CD4-positive, alpha-beta T cell treated with Interleukin-12 subunit alpha and Interleukin-12 subunit beta, for 1 hour (primary cell): ENCODE measurements around the gene FPR2.

Experiments
- DNase-seq: peaks from one replicate; pipeline ENCODE4 v3.0.0-alpha.2; 2020

The FPR2 gene

GRCh38 chr19:51807925-51808324 lies 46.9 kb downstream of the FPR2 start:
- DNase-seq: no peak

GRCh38 chr19:51808333-51808986 lies 47.5 kb downstream of the FPR2 start:
- no peak for DNase-seq

- no peak for DNase-seq
Observed at GRCh38 chr19:51809787-51810186, 48.8 kb downstream of the FPR2 start.

- DNase-seq: no peak
Observed at GRCh38 chr19:51810223-51810622, 49.2 kb downstream of the FPR2 start.

GRCh38 chr19:51811344-51811743 lies 50.4 kb downstream of the FPR2 start:
- DNase-seq: peak; percentile 26

GRCh38 chr19:51815043-51815442 lies 54.1 kb downstream of the FPR2 start:
- DNase-seq: no peak

GRCh38 chr19:51816711-51817110 lies 55.7 kb downstream of the FPR2 start:
- DNase-seq: no peak

GRCh38 chr19:51820011-51820410 lies 59.0 kb downstream of the FPR2 start:
- DNase-seq: no peak
